Uterus (tissue), 2 donors: ENCODE results near the gene HADHB.

Experiments
- CTCF ChIP-seq, 4 experiments: fragments of 200-600 bp in 2 of 4; fragments of 450-650 bp in 2 of 4; sonication (generic) in 2 of 4; IDR thresholded peaks; one replicate each; pipeline ENCODE4 v1.5.1; 2016 to 2019; ENCODE audit warnings: antibody characterized with exemption in 4 of 4, mild to moderate bottlenecking in 2 of 4, moderate library complexity in 1 of 4
- POLR2A ChIP-seq, 2 donors: fragments of 450-650 bp; IDR thresholded peaks; one replicate each; pipeline ENCODE4 v1.6.1; 2016; ENCODE audit warnings: antibody characterized with exemption in 2 of 2, mild to moderate bottlenecking in 1 of 2, moderate library complexity in 1 of 2

GRCh38 chr2:26251893-26252292 is 7.2 kb downstream of the HADHB start:
- TF ChIP-seq CTCF (IDR thresholded peaks at IDR 0.05) (no peak), POLR2A (IDR thresholded peaks at IDR 0.05) (no peak)
